Ovary (tissue), 3 donors: ENCODE results near the gene OR4K17.

ENCODE experiments used
- CTCF ChIP-seq, 3 donors: fragments of 450-650 bp in 2 of 3; fragments of 200-600 bp in 1 of 3; IDR thresholded peaks; one replicate each; pipeline versions ENCODE4 v1.5.1 to v1.8.0; 2016 to 2022; ENCODE audit warnings: antibody characterized with exemption in 3 of 3, mild to moderate bottlenecking in 1 of 3
- EP300 ChIP-seq: sonication (generic); formaldehyde crosslinking; IDR thresholded peaks from one replicate; pipeline ENCODE4 v1.6.1; 2017; ENCODE audit warnings: antibody characterized with exemption
- POLR2A ChIP-seq: fragments of 450-650 bp; IDR thresholded peaks from one replicate; pipeline ENCODE4 v1.6.1; 2017; ENCODE audit warnings: antibody characterized with exemption, mild to moderate bottlenecking, moderate library complexity
- donor health status: DM: no; HTN: no; CAD: no.

DNA sequence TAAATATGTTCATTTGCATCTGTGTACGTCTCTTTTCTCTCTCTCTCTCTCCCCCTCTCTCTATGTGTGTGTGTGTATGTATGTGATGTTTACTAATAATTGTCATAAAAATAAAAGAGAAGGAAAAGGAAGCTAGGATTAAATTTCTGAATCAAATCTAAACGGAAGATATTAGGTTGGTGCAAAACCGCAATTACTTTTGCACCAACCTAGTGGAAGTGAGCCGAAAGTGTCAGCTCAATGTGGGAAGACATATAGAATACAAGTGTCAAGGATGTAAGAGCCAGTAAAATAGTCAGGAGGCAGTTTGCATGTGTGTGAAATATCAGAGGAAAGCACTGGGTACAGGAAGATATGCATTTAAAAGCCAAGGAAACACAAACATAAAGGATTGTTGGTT lies 18.5 kb upstream of the OR4K17 start:
- TF ChIP-seq POLR2A (no peak), CTCF (IDR thresholded peaks at IDR 0.05) (no peak), EP300 (no peak)
